Spleen (tissue), 11 donors: ENCODE data around the gene ZDHHC17. TPM values are rescaled to one million over a fixed set of nuclear protein-coding genes. Genes with fewer than 3 reads are reported as not detected.

Source experiments
- DNase-seq: peaks from one replicate; pipeline ENCODE4 v3.0.0-alpha.2; 2020
- H3K27ac ChIP-seq, 8 donors: fragments of 200-600 bp; sonication (generic) in 7 of 8; 1 replicate in 4 of 8; 2 replicates in 4 of 8; pipeline versions ENCODE4 v1.5.0 to v1.8.0; 2016 to 2021; ENCODE audit warnings: inconsistent platforms in 4 of 8, mild to moderate bottlenecking in 4 of 8, moderate library complexity in 1 of 8
- H3K27me3 ChIP-seq, 7 donors: fragments of 200-600 bp; sonication (generic) in 6 of 7; replicated peaks in 1 of 7; 1 replicate in 4 of 7; 2 replicates in 3 of 7; pipeline versions ENCODE4 v1.5.0 to v1.8.0; 2016 to 2021; ENCODE audit warnings: inconsistent platforms in 3 of 7, mild to moderate bottlenecking in 1 of 7
- H3K36me3 ChIP-seq, 6 donors: fragments of 200-600 bp; sonication (generic) in 5 of 6; 1 replicate in 4 of 6; 2 replicates in 2 of 6; pipeline versions ENCODE4 v1.5.0 to v1.8.0; 2016 to 2021; ENCODE audit warnings: inconsistent platforms in 2 of 6
- H3K4me1 ChIP-seq, 6 donors: fragments of 200-600 bp; sonication (generic) in 5 of 6; 1 replicate in 3 of 6; 2 replicates in 3 of 6; pipeline versions ENCODE4 v1.5.0 to v1.8.0; 2016 to 2021; ENCODE audit warnings: inconsistent platforms in 3 of 6
- H3K4me3 ChIP-seq, 8 donors: fragments of 200-600 bp; sonication (generic) in 7 of 8; 1 replicate in 4 of 8; 2 replicates in 4 of 8; pipeline versions ENCODE4 v1.5.0 to v1.8.0; 2016 to 2021; ENCODE audit warnings: inconsistent platforms in 4 of 8, mild to moderate bottlenecking in 4 of 8, moderate library complexity in 2 of 8
- H3K9me3 ChIP-seq, 8 donors: fragments of 200-600 bp; sonication (generic) in 7 of 8; 1 replicate in 4 of 8; 2 replicates in 4 of 8; pipeline versions ENCODE4 v1.5.0 to v1.8.0; 2016 to 2021; ENCODE audit warnings: inconsistent platforms in 4 of 8
- CTCF ChIP-seq, 11 experiments: fragments of 200-600 bp in 7 of 11; fragments of 450-650 bp in 4 of 11; sonication (generic) in 4 of 11; IDR thresholded peaks in 8 of 11; conservative IDR thresholded peaks in 3 of 11; 1 replicate in 7 of 11; 2 replicates in 4 of 11; pipeline versions ENCODE4 v1.4.0 to v1.8.0; 2016 to 2021; ENCODE audit warnings: antibody characterized with exemption in 11 of 11, inconsistent platforms in 4 of 11, mild to moderate bottlenecking in 1 of 11
- POLR2A ChIP-seq, 3 donors: fragments of 450-650 bp; IDR thresholded peaks; one replicate each; pipeline ENCODE4 v1.5.1; 2017; ENCODE audit warnings: antibody characterized with exemption in 3 of 3, mild to moderate bottlenecking in 1 of 3
- POLR2AphosphoS5 ChIP-seq, 3 donors: sonication (generic); formaldehyde crosslinking; IDR thresholded peaks; one replicate each; pipeline ENCODE4 v1.5.1; 2017; ENCODE audit warnings: antibody characterized with exemption in 3 of 3
- WGBS, 5 donors: extraction: QIAGEN DNeasy Blood & Tissue Kit in 3 of 5; methylation state at CpG; one replicate each; pipeline versions ENCODE4 v1.1.5 to v1.1.7; 2013 to 2018; 5-methylcytosine and 5-hydroxymethylcytosine counted together
- intact Hi-C: fragments of 100-400 bp; cut with DNase I; formaldehyde crosslinking; loops from one replicate; pipeline ENCODE4 v1.15.0; 2023; ENCODE audit warnings: low total_unique reads
- polyA plus RNA-seq, 3 donors: library from polyadenylated mRNA; stranded (reverse); fragments of 200-250 nt; gene quantifications; one replicate each; pipeline ENCODE4 v1.2.1, GENCODE V29; 2013
- total RNA-seq, 7 donors: library from RNA; depleted of rRNA in 3 of 7; stranded (reverse); fragments of >200 nt in 3 of 7; fragmentation: NEBNext Ultra II Directional in 4 of 7; extraction: Animal tissue kit (Norgen Biotek cat#: 25700) in 4 of 7; gene quantifications; one replicate each; pipeline versions ENCODE4 v1.1.0 to v1.2.1, GENCODE V29; 2016 to 2021
- donor health status: healthy with polysubstance abuse.
- donor health status: DM: no; HTN: no; CAD: no; lungs with moderate emphysema.
- donor health status: DM: no; HTN: no; CAD: no.
- donor health status: Bipolar disorder and iron deficiency.
- donor health status: healthy.
- donor health status: DM: no; HTN: no; CAD: no.
- donor health status: DM: yes; HTN: yes; CAD: no.

The ZDHHC17 gene
- total and polyA plus RNA-seq, 10 donors: 10.1 to 69.4 (median 45.8) TPM

GRCh38 chr12:76802060-76802459 is 38.1 kb downstream of the ZDHHC17 start:
- WGBS, 5 donors: 97 to 100% (median 98%) methylated on average over 3 of the region's 3 CpGs
- peaks cover 0 to 89% (median 43%) of the 10 kb centered on the region in 6 donors for H3K36me3 ChIP-seq
- peaks cover 0 to 5% (median 0%) of the 10 kb centered on the region in 6 donors for H3K4me1 ChIP-seq
- no peak overlapping the region for H3K27ac ChIP-seq
- intact Hi-C loops: loop anchor here (10.0 kb wide), 1 partner anchor 213 kb away; no protein-coding TSS in a partner anchor
- DNase-seq: no peak
- H3K9me3 ChIP-seq: peaks cover 0 to 23% (median 20%) of the 10 kb centered on the region in 8 donors
- no peaks in the 10 kb centered on the region for H3K27me3 ChIP-seq
- TF ChIP-seq POLR2AphosphoS5 (IDR thresholded peaks at IDR 0.05) (no peak), POLR2A (IDR thresholded peaks at IDR 0.05) (no peak), CTCF (IDR thresholded peaks at IDR 0.05 in 8 of 11, conservative IDR thresholded peaks at IDR 0.05 in 3 of 11) (no peak)
- H3K4me3 ChIP-seq: no peak overlapping the region

GRCh38 chr12:76804435-76804976 is 40.6 kb downstream of the ZDHHC17 start:
- TF ChIP-seq POLR2A (IDR thresholded peaks at IDR 0.05) (no peak), CTCF (IDR thresholded peaks at IDR 0.05 in 8 of 11, conservative IDR thresholded peaks at IDR 0.05 in 3 of 11) (no peak), POLR2AphosphoS5 (IDR thresholded peaks at IDR 0.05) (no peak)
- H3K36me3 ChIP-seq: peaks cover 0 to 95% (median 44%) of the 10 kb centered on the region in 6 donors
- peaks cover 0 to 23% (median 20%) of the 10 kb centered on the region in 8 donors for H3K9me3 ChIP-seq
- WGBS, 5 donors: 83 to 96% (median 90%) methylated on average over 8 of the region's 8 CpGs
- H3K27ac ChIP-seq: no peak overlapping the region
- H3K4me3 ChIP-seq: no peak overlapping the region
- intact Hi-C loops: loop anchor here (10.0 kb wide), 1 partner anchor 210 kb away; no protein-coding TSS in a partner anchor
- H3K27me3 ChIP-seq: no peaks in the 10 kb centered on the region
- H3K4me1 ChIP-seq: peaks cover 0 to 5% (median 0%) of the 10 kb centered on the region in 6 donors
- DNase-seq: no peak

GRCh38 chr12:76810671-76811419 is 46.9 kb downstream of the ZDHHC17 start:
- no peak overlapping the region for H3K27ac ChIP-seq
- no peak overlapping the region for H3K4me3 ChIP-seq
- intact Hi-C loops: no loop called here
- H3K9me3 ChIP-seq: no peaks in the 10 kb centered on the region
- 74 to 83% (median 77%) methylated on average over 6 of the region's 6 CpGs for WGBS, 5 donors
- no peaks in the 10 kb centered on the region for H3K4me1 ChIP-seq
- TF ChIP-seq POLR2A (IDR thresholded peaks at IDR 0.05) (no peak), CTCF (IDR thresholded peaks at IDR 0.05 in 8 of 11, conservative IDR thresholded peaks at IDR 0.05 in 3 of 11) (no peak), POLR2AphosphoS5 (IDR thresholded peaks at IDR 0.05) (no peak)
- peaks cover 0 to 94% (median 52%) of the 10 kb centered on the region in 6 donors for H3K36me3 ChIP-seq
- H3K27me3 ChIP-seq: no peaks in the 10 kb centered on the region
- no peak for DNase-seq

GRCh38 chr12:76811976-76812375 is 48.1 kb downstream of the ZDHHC17 start:
- H3K36me3 ChIP-seq: peaks cover 0 to 94% (median 50%) of the 10 kb centered on the region in 6 donors
- no peak overlapping the region for H3K27ac ChIP-seq
- H3K4me1 ChIP-seq: no peaks in the 10 kb centered on the region
- H3K27me3 ChIP-seq: no peaks in the 10 kb centered on the region
- no peaks in the 10 kb centered on the region for H3K9me3 ChIP-seq
- no peak for TF ChIP-seq POLR2A (IDR thresholded peaks at IDR 0.05)
- TF ChIP-seq POLR2AphosphoS5 (IDR thresholded peaks at IDR 0.05): no peak
- no peak for TF ChIP-seq CTCF (IDR thresholded peaks at IDR 0.05 in 8 of 11, conservative IDR thresholded peaks at IDR 0.05 in 3 of 11)
- DNase-seq: no peak
- intact Hi-C loops: no loop called here
- WGBS, 5 donors: 89 to 100% (median 95%) methylated on average over 1 of the region's 1 CpG
- H3K4me3 ChIP-seq: no peak overlapping the region
